ENCODE data around the gene PLCG2. TPM values are rescaled to one million over a fixed set of nuclear protein-coding genes. Genes with fewer than 3 reads are reported as not detected.

PLCG2 gene
- total and polyA plus RNA-seq, 2 of the 8 experiments (the other 6 are each of a cell fraction or from before 2014, with no cell fraction given), result 6.1 to 6.9 TPM

DNA sequence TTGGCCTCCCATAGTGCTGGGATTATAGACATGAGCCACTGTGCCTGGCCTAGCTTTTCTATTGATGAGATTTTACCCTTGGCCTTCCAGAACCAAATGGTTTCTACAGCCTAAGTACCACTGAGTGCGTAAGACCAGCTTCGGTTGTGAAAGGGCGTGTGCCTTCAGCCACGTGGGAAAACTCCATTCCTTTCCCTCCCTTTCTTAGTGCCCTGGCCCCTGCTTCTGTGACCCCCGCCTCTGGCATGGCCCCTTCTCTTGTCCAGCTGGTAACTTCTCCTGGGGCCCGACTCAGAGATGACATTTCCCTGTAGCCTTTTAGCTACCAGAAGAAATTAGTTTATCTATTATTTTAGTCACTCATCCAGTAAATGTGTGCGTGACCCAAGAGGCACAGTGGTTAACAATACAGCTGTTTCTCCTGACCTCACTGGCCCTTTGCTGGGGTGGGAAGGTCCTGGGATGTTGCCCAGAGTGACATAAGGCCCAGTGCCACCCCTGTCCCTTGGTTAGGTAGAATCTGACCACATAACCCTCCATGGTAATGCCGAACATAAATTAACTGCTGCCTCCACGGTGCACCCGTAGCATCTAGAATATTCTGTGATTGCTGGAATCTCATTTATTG is 97.3 kb downstream of the PLCG2 start:
- H4K5ac ChIP-seq (ENCODE audit: insufficient read length, low read depth, low read length), result no peak overlapping the region
- H3K27me3 ChIP-seq (replicated peaks in 1 of 4; ENCODE audit: control insufficient read depth in 3 of 4, extremely low read depth in 1 of 4, insufficient read depth in 3 of 4, low read length in 3 of 4), result no peaks in the 10 kb centered on the region
- no peaks in the 10 kb centered on the region for H3K23me2 ChIP-seq (ENCODE audit: low read depth, low read length)
- H4K8ac ChIP-seq (ENCODE audit: extremely low read depth, insufficient read depth, low read length), result no peak overlapping the region
- no peak overlapping the region for H3K23ac ChIP-seq (ENCODE audit: insufficient read length)
- ChIA-PET CTCF (ENCODE audit: partially characterized antibody) (interaction anchor here (0.9 to 6.5 kb wide), 15 partner anchors 10 to 412 kb away, joined by 3 to 78 read pairs (median 4); no protein-coding TSS in a partner anchor), POLR2A (ENCODE audit: partially characterized antibody) (no interaction called here)
- no peaks in the 10 kb centered on the region for H3K79me1 ChIP-seq (ENCODE audit: low read depth, low read length)
- H3K4me2 ChIP-seq (ENCODE audit: insufficient read depth in 1 of 2, low read depth in 2 of 2, low read length in 2 of 2), result no peak overlapping the region
- WGBS, 2 experiments (ENCODE audit: extremely low coverage in 1 of 2, insufficient coverage in 1 of 2, insufficient read length in 1 of 2, insufficient replicate concordance in 2 of 2, low coverage in 1 of 2, low lambda C conversion rate in 2 of 2, missing lambda C conversion rate in 1 of 2), result 91% methylated on average over 10 of the region's 10 CpGs; no CpG with 5 or more reads in 1 of the 2 experiments
- H3K4me1 ChIP-seq (replicated peaks in 1 of 4; ENCODE audit: control insufficient read depth in 3 of 4, insufficient read depth in 4 of 4, low read length in 3 of 4), result peaks cover 6 to 19% (median 11%) of the 10 kb centered on the region in 4 experiments
- no peak overlapping the region; the same call in 1 of the 2 replicates for H2BK5ac ChIP-seq (ENCODE audit: low read depth, low read length)
- H3K9me3 ChIP-seq (ENCODE audit: insufficient read depth in 2 of 2, low read depth in 1 of 2, low read length in 1 of 2), result no peaks in the 10 kb centered on the region
- H2AK5ac ChIP-seq (ENCODE audit: low read depth, low read length), result no peak overlapping the region; the same call in 1 of the 2 replicates
- peak overlapping the region; percentile 31 for H4K91ac ChIP-seq (replicated peaks; ENCODE audit: insufficient read length, low read length)
- H3K18ac ChIP-seq (ENCODE audit: extremely low read depth, low read length), result no peak overlapping the region; the same call in 1 of the 2 replicates
- no peaks in the 10 kb centered on the region for H3K36me3 ChIP-seq (ENCODE audit: control insufficient read depth in 2 of 4, insufficient read depth in 4 of 4, low read length in 3 of 4)
- no peak overlapping the region for H2AFZ ChIP-seq (ENCODE audit: low read length)
- H2BK120ac ChIP-seq (replicated peaks; ENCODE audit: low read depth, low read length), result no peak overlapping the region
- DNase-seq (ENCODE audit: low read depth in 1 of 2, low spot score in 2 of 2) (no peak), FAIRE-seq (no peak)
- H3K4me3 ChIP-seq (ENCODE audit: extremely low read depth in 1 of 4, insufficient read depth in 2 of 4, low read depth in 3 of 4, low read length in 4 of 4), result no peak overlapping the region
- no peak overlapping the region for H3K27ac ChIP-seq (ENCODE audit: low read depth, low read length)
- H2BK20ac ChIP-seq (ENCODE audit: low read length), result no peak overlapping the region
- no peak overlapping the region for H3K9ac ChIP-seq (replicated peaks in 1 of 4; ENCODE audit: extremely low read depth in 1 of 4, low read depth in 3 of 4, low read length in 3 of 4)
- H3K56ac ChIP-seq (replicated peaks; ENCODE audit: insufficient read length, low read depth, low read length), result no peak overlapping the region
- H3K79me2 ChIP-seq (ENCODE audit: control insufficient read depth in 1 of 2, insufficient read depth in 2 of 2, low read length in 2 of 2), result no peaks in the 10 kb centered on the region
- H2BK12ac ChIP-seq (ENCODE audit: low read depth, low read length), result no peak overlapping the region
- H2BK15ac ChIP-seq (ENCODE audit: low read length), result peak overlapping the region; percentile 84; the same call in 1 of the 2 replicates
- no peak overlapping the region for H3K14ac ChIP-seq (ENCODE audit: insufficient read length)
- H3K4ac ChIP-seq (replicated peaks; ENCODE audit: insufficient read length, low read depth, low read length), result no peak overlapping the region
- H4K20me1 ChIP-seq (replicated peaks in 1 of 2; ENCODE audit: control insufficient read depth in 1 of 2, insufficient read depth in 2 of 2, low read length in 2 of 2), result no peaks in the 10 kb centered on the region
- no peak for TF ChIP-seq TCF12 (IDR thresholded peaks at IDR 0.05; ENCODE audit: low read depth, low read length)
- TF ChIP-seq, protein P1, sequence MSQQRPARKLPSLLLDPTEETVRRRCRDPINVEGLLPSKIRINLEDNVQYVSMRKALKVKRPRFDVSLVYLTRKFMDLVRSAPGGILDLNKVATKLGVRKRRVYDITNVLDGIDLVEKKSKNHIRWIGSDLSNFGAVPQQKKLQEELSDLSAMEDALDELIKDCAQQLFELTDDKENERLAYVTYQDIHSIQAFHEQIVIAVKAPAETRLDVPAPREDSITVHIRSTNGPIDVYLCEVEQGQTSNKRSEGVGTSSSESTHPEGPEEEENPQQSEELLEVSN (IDR thresholded peaks at IDR 0.05), result peak; percentile 58
